Colonic mucosa (tissue), 4 donors: ENCODE measurements around the gene GHDC. TPM values are rescaled to one million over a fixed set of nuclear protein-coding genes. Genes with fewer than 3 reads are reported as not detected.
"Not testable (repeated sequence)": the region's sequence is repeated elsewhere in the genome, so short reads cannot be mapped to it uniquely, and the experiment has no call there.

Experiments used
- DNase-seq: peaks from one replicate; pipeline ENCODE4 v3.0.0-alpha.2; 2020
- H3K27ac ChIP-seq: fragments of 200-600 bp; one replicate; pipeline ENCODE4 v1.8.0; 2021
- H3K27me3 ChIP-seq: fragments of 200-600 bp; one replicate; pipeline ENCODE4 v1.8.0; 2021
- H3K36me3 ChIP-seq: fragments of 200-600 bp; one replicate; pipeline ENCODE4 v1.8.0; 2021
- H3K4me1 ChIP-seq: fragments of 200-600 bp; one replicate; pipeline ENCODE4 v1.8.0; 2021; ENCODE audit warnings: mild to moderate bottlenecking
- H3K4me3 ChIP-seq: fragments of 200-600 bp; one replicate; pipeline ENCODE4 v1.8.0; 2021
- H3K9ac ChIP-seq, 2 donors: one replicate each; pipeline ENCODE4 v1.7.0; 2013; ENCODE audit warnings: control low read depth in 2 of 2, low read depth in 2 of 2, low read length in 2 of 2
- H3K9me3 ChIP-seq: fragments of 200-600 bp; one replicate; pipeline ENCODE4 v1.8.0; 2021
- intact Hi-C: fragments of 100-400 bp; cut with DNase I; formaldehyde crosslinking; loops from one replicate; pipeline ENCODE4 v1.14.1; 2022
- total RNA-seq, 2 donors: library from RNA; stranded (reverse); fragmentation: NEBNext Ultra II Directional in 1 of 2; extraction: Animal tissue kit (Norgen Biotek cat#: 25700) in 1 of 2; gene quantifications; one replicate each; pipeline ENCODE4 v1.2.1, GENCODE V29; 2021
- TF ChIP-seq, protein P1 (sequence below): fragments of 200-600 bp; IDR thresholded peaks from one replicate; pipeline ENCODE4 v1.8.0; 2022; ENCODE audit warnings: antibody characterized with exemption, mild to moderate bottlenecking
- donor health status: healthy.
- donor health status: DM: no; HTN: no; CAD: no.
- donor health status: DM: no; HTN: no; CAD: no.

Gene GHDC
- total RNA-seq, 2 donors from 2014 or later: 20.6 to 23.0 TPM

DNA sequence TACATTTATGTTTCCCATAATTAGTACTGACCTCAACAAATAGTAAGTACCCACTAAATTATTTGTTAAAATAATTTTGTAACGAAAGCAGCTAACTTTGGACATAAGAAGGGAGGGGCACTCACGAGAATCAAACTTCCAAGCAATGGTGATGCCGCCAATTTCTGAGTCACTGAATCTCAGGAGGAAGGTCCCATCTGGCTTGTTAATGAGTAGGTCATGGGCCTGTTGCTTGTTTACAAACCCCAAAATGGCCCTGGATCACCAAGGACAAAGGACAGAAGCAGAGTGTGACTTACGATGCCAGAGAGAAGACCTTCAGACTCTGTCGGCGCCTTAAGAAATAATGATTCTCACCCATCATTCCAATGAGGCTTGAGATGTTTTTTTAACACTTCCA, 15.8 kb upstream of the GHDC start:
- Histone ChIP-seq H3K27me3 (no peaks in the 10 kb centered on the region), H3K4me3 (no peak overlapping the region), H3K4me1 (no peaks in the 10 kb centered on the region), H3K9ac (no peak overlapping the region), H3K27ac (no peak overlapping the region), H3K36me3 (peaks cover 16% of the 10 kb centered on the region), H3K9me3 (no peaks in the 10 kb centered on the region)
- intact Hi-C loops: no loop called here
- no peak for DNase-seq
- TF ChIP-seq, protein P1, sequence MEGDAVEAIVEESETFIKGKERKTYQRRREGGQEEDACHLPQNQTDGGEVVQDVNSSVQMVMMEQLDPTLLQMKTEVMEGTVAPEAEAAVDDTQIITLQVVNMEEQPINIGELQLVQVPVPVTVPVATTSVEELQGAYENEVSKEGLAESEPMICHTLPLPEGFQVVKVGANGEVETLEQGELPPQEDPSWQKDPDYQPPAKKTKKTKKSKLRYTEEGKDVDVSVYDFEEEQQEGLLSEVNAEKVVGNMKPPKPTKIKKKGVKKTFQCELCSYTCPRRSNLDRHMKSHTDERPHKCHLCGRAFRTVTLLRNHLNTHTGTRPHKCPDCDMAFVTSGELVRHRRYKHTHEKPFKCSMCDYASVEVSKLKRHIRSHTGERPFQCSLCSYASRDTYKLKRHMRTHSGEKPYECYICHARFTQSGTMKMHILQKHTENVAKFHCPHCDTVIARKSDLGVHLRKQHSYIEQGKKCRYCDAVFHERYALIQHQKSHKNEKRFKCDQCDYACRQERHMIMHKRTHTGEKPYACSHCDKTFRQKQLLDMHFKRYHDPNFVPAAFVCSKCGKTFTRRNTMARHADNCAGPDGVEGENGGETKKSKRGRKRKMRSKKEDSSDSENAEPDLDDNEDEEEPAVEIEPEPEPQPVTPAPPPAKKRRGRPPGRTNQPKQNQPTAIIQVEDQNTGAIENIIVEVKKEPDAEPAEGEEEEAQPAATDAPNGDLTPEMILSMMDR: no peak

DNA sequence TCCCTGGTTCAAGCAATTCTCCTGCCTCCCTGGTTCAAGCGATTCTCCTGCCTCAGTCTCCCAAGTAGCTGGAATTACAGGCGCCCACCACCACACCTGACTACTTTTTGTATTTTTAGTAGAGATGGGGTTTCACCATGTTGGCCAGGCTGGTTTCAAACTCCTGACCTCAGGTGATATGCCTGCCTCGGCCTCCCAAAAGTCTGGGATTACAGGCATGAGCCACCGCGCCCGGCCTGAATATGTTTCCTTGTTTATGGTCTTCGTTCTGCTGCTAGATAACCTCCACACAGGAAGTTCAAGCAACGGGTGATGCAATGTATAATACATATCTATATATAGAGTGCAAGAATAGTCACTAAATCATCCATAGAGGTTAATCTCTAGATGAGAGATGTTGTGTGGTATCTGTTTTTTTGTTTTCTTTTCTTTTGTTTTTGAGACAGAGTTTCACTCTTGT, 11.9 kb upstream of the GHDC start:
- H3K9me3 ChIP-seq, H3K4me1 ChIP-seq, H3K27me3 ChIP-seq, H3K9ac ChIP-seq, DNase-seq, H3K27ac ChIP-seq, intact Hi-C loops, H3K4me3 ChIP-seq: not testable (repeated sequence)
- H3K36me3 ChIP-seq: peaks cover 17% of the 10 kb centered on the region

DNA sequence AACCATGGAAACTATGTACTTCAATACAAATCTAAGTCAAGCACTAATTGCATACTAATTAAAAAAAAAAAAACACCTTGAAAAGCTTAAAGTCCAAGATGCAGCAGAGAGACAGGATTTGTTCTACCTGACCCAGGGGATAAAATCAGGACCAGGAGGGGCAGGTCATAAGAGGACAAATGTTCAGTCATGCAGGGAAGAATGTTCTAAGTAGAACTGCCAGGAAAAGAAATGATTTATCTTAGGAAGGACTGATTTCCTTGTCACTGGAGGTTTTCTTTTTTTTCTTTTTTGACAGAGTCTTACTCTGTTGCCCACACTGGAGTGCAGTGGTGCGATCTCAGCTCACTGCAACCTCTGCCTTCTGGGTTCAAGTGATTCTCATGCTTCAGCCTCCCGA, 9.1 kb upstream of the GHDC start:
- no peaks in the 10 kb centered on the region for H3K27me3 ChIP-seq
- H3K9ac ChIP-seq: no peak overlapping the region
- H3K27ac ChIP-seq: no peak overlapping the region
- TF ChIP-seq, protein P1: no peak
- H3K4me3 ChIP-seq: no peak overlapping the region
- intact Hi-C loops: no loop called here
- H3K4me1 ChIP-seq: no peaks in the 10 kb centered on the region
- no peak for DNase-seq
- H3K36me3 ChIP-seq: peaks cover 10% of the 10 kb centered on the region
- no peaks in the 10 kb centered on the region for H3K9me3 ChIP-seq

DNA sequence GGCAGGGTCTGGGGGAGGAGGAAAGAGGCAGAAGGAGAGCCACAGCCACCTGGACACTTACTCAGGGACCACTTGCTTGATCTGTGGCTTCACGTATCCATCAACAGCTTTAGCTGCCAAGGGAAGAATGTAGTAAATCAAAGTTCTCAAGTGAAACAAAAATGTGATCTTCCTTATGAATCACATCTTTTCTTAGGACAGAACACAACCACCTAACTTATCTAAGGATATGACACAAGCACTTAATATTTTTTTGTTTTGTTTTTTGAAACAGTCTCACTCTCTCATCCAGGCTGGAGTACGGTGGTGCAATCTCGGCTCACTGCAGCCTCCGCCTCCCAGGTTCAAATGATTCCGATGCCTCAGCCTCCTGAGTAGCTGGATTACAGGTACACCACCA, 8.4 kb upstream of the GHDC start:
- TF ChIP-seq, protein P1: no peak
- intact Hi-C loops: no loop called here
- no peak for DNase-seq
- peaks cover 10% of the 10 kb centered on the region for H3K36me3 ChIP-seq
- H3K27me3 ChIP-seq: no peaks in the 10 kb centered on the region
- H3K4me1 ChIP-seq: no peaks in the 10 kb centered on the region
- no peak overlapping the region for H3K27ac ChIP-seq
- no peaks in the 10 kb centered on the region for H3K9me3 ChIP-seq
- no peak overlapping the region for H3K9ac ChIP-seq
- H3K4me3 ChIP-seq: no peak overlapping the region

DNA sequence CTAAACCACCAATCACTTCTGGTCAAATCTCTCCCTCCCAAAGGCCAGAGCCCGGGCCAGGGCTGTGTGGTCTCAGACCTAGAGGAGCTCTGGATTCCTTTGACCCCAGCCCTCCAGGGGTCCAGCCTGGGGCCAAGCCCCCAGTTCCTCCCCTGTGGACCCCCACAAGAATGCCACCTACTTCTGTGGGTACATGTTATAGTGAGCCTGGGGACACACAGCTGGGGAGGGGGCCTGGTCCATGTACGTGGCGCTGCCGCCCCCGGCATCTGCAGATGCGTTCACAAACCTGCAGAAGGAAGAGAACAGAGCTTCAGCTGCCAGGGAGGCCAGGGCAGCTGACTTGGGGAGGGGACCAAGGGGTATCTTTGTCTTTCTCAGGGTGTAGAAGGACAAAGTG, 7.9 kb upstream of the GHDC start:
- H3K27ac ChIP-seq: no peak overlapping the region
- no peak overlapping the region for H3K4me3 ChIP-seq
- no peaks in the 10 kb centered on the region for H3K9me3 ChIP-seq
- DNase-seq: no peak
- no peaks in the 10 kb centered on the region for H3K27me3 ChIP-seq
- no peak overlapping the region for H3K9ac ChIP-seq
- intact Hi-C loops: no loop called here
- peaks cover 10% of the 10 kb centered on the region for H3K36me3 ChIP-seq
- TF ChIP-seq, protein P1: no peak
- no peaks in the 10 kb centered on the region for H3K4me1 ChIP-seq

DNA sequence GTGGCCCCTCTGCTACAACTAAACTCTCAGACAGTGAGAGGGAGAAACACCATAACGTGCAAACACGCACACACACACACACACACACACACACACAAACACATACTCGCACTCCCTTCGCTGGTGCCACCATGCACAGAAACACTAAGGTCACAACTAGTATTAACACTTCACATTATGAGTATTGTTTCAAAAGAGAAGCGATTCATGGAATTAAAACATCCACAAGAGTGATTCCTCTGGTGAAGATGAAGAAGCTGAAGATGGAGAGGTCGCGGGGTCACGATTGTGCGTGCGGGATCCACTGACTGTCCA, 7.1 kb upstream of the GHDC start:
- Histone ChIP-seq H3K4me1 (no peaks in the 10 kb centered on the region), H3K36me3 (peaks cover 10% of the 10 kb centered on the region), H3K9me3 (no peaks in the 10 kb centered on the region), H3K27me3 (no peaks in the 10 kb centered on the region), H3K9ac (no peak overlapping the region), H3K4me3 (no peak overlapping the region), H3K27ac (no peak overlapping the region)
- DNase-seq: no peak
- intact Hi-C loops: no loop called here
- TF ChIP-seq, protein P1: no peak
